Inflammatory macrophage treated with lipopolysaccharide for 1 hour (primary cell): ENCODE data around the gene PAK1.

Experiments used
- DNase-seq, 2 donors: peaks; one replicate each; pipeline ENCODE4 v3.0.0-alpha.2; 2020 to 2022

PAK1 gene

DNA sequence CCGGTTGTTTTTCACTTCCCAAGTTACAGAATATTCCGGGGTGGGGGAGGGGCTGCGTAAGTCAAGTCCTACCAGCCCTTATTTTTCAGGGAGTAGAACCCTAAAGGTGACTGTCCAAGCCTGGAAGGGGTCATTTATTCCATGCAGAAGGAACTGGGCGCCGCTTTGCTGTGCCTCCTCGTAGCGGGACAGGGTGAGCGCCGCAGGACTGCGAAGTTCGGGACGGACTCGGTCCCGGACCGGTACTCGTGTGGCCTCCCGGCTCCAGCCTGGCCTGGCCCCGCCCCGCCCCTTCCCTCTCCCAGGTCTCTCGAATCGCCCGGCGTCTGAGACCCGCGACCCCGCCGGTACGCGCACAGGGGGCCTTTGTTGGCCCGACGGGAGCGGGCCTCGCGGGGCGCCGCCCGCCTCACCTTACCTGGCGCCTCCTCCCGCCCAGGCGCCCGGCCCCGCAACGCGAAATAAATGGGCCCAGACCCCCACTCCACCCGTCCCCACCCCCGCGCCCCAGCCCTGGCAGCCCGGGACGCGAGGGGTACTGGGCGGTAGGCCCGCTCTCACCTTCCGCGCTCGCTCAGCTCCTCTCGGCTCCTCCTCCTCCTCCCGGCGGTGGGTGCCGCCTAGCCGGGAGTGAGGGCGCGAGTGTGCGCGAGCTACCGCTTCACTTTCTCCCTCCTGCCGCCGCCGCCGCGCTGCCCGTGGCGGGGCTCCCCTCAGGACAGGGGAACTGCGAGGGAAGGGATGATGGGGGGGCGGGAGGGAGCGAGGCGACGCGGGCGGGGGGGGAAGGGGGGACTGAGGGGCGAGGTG is 698 bp downstream of the PAK1 start:
- DNase-seq = no peak

DNA sequence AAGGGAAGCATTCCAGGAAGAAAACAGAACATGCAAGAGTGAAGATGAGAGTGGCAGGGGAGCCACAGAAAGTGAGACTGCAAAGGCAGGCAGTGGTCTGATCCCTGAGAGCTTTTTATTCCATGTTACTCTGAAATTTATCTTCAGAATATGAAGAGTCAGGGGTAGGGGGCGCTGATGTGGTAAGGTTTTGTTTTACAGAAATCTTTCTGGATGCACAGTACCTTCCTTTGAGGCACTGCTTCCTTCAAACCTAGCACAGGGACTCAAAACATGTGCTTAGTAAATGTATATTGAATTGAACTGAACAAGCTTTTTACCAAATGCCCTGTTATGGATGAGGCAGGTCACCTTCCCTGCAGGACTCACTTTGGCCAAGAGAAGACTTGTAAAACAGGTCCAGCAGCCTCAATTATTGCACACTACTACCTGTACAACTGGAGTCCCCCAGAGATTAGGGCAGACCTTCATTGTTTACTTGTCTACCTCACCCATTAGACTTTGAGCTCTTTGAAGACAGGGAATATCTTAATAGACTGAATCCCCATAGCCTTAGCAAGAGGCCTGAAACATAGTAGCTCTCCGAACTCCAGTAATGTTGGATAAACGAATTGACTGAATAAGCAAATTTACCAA is 2.2 kb downstream of the PAK1 start:
- DNase-seq = peak in 1 of 2 donors; percentile 52

DNA sequence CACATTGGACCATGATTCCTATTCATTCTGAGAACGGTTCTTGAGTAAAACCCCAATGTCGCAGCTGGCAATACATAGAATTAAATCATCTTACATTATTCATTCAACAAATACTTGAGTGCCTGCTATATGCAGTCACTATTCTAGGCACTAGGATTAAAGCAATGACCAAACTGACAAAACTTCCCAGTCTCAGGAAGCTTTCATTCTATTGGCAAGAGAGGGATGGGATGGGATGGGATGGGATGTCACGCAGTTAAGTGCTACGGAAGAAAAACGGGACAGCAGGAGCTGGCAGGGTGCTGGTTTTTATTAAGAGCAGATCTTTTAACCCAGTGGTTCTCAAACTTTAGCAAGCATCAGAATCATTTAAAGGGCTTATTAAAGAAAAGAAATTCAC is 2.9 kb downstream of the PAK1 start:
- DNase-seq = no peak

DNA sequence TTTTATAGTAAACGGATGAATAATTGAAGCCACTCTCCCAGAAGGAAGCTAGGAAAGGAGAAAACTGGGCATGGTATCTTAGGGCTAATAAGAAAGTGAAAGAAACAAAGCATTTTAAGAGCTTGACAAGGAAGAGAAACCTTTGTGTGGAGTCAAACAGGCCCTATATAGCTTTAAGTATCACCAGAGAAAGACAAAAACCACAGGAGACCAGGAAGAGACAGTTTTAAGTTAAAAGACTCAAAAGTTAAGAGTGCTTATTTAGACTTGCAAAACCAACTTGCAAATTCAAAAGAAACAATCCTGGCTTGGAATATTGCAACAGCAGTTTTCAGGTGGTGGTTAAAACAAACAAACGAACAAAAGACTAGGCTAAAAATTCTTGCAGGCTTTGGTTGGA is 3.4 kb downstream of the PAK1 start:
- no peak for DNase-seq

DNA sequence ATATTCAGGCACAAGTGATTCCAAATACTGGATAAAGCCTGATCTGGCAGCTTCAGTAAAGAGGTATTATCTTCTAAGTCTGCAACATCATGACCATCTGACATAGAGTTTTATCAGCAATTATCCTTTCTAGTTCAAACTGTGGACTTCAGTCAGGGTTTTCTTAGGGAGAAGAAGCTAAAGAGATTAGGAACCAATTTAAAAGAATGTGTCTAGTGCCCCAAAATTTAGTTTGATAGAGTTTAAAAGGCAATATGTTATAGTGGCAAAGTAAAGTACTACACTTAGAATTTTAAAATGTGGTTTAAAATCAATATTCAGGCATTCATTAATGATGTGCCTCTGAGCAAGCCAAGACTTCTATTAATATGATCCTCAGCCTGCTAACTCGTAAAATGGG is 5.4 kb downstream of the PAK1 start:
- DNase-seq = no peak

DNA sequence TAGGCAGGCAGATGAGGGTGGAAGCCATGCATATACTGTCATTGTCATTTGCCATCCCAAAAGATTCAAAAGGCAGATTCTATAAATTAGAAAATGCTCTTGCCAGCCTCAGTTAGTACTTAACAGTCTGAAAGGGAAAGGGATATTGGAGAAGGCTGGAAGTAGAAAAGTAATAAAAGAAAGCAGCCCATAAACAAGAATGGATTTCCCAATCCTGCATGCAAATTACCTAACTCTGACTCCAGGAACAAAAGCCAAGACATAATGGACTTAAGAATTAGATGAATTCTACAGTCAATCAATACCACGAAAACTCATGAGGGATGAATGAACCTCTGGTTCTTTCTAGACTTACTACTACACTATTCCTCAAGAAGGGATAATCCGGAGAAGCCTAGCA is 5.9 kb downstream of the PAK1 start:
- no peak for DNase-seq

DNA sequence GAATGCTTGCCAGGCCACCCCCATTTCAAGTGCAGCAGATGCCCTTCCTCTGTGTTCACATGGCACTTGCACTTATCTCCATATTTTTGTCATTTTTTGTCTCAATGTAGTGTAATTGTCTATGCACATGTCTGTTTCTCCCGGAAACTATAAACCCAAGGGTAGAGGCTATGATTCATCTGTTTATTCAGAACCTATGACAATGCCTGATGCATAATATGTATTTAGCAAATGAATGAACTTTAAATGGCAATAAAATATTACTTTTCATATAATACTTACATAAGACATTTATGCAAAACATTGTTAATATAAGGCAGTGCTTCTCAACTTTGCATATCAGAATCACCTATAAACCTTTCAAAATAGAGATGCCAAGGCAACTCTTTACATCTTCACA is 6.7 kb downstream of the PAK1 start:
- no peak for DNase-seq

DNA sequence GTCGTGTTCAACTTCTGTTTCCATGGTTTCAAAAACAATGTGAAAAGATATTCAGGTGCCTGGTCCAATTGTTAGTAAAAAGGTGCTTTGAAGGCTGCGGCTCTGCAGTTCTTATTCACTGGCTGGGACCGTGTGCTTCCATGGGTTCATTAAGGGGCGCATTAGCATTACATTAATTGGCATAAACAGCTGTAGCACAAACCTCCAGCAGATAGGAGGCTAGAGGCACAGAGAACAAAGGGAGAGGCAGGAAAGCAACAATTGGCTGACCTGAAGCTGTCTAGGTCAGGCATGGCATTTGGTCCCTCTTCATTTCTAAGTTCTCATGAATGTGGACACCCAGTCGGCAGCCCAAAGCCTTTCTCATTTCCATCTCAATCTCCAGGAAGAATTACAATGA is 16.6 kb downstream of the PAK1 start:
- DNase-seq = no peak

DNA sequence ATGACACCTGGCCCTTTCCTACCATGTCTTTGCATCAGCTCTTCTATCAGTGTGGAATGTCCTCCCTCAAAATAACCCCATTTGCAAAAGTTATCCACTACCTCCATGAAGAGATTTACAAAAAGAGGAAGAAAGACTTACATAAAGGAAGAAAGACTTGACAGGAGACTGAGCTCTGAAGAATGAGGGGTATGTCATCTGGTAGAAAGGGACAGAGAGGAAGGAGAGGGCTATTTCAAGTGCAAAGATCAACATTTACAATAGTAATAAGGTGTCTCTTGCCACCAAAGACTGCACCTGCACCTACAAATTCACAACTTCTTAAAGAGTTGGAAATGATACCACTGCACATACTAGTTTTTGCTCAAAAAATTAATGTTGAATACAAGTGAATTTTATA is 18.2 kb downstream of the PAK1 start:
- DNase-seq = no peak

DNA sequence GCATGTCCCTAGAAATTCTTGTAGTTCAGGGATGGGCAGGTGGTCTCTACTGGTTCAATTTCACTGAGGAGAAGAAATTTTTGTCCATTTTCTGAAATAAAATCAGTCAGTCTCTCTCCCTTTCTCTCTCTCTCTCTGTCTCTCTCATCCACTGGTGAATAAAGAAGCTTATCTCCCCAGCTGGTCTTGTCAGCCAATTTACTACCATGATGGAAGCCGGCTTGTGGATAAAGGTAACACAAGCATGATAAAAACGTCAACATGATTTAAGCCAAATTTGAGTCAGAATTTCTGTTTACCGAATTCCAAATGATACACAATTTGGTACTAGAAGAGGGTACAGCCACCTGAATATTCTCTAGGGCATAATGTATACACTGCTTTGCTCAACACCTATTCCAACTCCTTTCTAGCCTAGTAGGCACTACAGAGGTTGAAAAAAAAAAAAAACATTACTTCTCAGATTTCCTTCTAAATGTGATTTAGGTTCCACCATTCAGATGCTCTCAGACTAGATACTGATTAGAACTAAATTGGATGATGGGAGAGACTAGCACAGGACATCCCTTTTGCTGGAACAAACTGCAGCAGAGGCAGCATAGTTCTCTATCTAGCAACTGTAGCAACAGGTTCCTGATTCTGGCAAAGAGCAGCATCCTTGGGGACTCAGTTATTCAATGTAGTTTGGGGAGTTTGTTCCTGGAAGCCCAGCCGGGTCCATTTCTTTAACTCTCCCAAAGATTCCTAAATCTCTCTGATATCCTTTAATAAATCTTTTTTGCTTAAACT is 18.8 kb downstream of the PAK1 start:
- no peak for DNase-seq

DNA sequence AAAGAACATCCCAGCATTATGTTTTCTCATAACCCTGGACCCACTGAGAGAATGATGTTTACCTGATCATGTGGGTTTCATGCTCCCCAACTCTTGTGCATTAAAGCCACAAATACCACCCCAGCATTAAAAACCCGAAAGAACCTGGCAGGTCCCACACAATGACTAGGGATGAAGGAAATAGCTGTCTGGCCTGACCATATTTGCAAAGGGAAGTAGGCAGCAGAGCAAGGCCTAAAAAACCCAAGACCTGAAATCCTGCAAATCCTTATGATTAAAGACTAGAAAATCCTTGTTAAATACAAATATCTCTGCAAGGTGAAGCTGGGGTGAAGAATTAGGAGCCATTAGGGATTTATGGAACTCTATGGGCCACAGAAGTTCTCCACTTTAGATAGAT is 23.7 kb downstream of the PAK1 start:
- DNase-seq = no peak

DNA sequence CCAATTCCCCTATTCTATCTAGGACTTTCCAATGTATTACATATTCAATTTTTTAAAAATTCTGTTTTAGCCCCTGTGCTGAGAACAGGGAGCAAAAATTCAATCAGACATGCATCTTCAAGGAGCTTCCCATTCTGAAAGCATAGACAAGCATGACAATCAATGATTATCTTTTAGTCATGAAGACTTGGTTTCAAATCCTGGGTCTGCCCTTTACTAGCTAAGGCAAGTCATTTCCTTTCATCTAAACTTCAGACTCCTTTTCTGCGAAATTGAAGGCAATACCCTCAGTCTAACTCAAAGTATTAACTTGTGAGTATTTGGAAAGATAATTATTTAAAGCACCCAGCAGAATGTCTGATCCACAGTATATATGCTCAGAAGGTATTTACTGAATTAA is 24.1 kb downstream of the PAK1 start:
- no peak for DNase-seq

DNA sequence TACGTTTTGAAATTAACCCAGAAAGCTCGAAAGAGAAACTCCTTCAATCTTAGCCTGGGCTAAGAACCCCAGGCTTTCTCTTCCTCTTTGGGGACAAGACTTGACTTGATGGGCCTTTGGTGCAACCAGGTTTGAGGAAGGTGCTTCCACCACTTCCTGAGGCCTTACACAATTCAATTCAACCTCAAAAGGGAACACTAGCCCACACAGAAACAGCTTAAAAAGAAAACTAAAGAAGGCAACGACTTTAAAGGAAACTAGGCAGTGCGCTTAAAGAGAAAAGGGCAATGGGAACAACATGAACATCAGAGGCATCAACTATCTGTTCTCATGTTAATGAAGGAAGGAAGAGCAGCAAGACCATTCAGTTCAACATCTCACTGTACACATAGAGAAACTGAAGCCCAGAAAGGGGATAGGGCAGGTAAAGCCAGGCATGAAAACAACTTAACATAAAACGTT is 24.8 kb downstream of the PAK1 start:
- DNase-seq = peak; percentile 59 to 79

DNA sequence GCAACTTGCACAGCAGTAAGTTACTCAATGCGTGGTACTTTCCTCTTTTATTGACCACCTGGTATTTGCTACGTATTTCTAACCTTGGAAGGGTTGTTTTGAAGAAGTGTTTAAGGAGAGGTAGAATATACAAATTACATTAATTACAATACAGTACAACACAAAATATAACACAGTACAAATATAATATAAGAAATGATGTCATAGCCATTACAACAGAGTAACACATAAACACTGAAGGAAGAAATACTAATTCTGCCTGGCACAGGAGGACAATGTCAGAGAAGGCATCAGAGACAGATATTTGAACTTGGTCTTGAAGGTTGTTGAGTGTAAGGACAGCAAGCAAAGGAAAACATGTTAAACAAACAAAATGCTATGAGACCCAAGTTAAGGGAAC is 25.6 kb downstream of the PAK1 start:
- no peak for DNase-seq

DNA sequence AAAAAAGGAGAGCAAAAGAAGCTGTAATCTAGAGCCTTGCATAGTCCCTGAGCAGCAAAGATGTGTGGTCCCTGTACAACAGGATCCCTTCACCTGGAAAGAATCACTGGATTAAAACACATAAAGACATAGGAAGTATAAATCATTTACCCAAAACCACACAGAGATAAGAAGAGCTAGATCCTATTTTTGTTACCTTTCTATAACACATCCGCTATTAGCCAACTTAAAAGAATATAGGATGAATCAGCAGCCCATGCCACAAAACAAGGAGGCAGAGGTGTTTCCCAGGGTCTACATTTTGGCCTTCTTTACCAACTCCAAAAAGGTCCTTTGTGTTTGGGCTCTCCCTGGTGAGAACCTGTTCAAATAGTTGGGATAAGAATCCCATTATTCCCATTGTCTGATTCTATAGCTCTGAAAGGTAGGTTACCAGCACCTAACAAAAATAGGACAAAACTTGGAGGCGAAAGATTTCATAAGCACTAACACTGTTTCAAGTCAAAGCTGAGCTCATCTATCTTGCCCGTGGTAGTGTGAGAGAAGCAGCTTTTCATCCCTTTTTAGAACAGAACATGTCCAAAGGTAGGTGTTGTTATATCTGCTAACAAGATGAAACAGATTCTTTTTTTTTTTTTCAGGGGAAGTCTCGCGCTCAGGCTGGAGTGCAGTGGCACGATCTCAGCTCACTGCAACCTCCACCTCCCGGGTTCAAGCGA is 26.8 kb downstream of the PAK1 start:
- no peak for DNase-seq

DNA sequence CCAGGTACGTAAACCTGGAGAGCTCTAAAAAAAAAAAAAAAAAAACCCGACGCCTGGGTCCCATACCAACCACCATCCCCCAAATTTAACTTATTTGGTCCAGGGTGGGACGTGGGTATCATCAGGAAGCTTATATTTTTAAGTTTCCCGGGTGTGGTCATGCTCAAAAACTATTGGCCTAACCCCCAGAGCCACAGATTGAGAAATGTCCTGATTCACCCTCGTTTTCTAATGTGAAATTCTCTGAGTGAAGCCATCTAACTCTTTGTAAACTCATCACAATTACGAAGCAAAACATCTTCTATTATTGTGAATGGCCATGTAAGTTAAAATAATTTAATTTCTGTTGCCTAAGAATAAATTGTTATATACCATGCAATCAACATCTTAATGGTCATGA is 29.6 kb downstream of the PAK1 start:
- peak; percentile 47 to 77 for DNase-seq

DNA sequence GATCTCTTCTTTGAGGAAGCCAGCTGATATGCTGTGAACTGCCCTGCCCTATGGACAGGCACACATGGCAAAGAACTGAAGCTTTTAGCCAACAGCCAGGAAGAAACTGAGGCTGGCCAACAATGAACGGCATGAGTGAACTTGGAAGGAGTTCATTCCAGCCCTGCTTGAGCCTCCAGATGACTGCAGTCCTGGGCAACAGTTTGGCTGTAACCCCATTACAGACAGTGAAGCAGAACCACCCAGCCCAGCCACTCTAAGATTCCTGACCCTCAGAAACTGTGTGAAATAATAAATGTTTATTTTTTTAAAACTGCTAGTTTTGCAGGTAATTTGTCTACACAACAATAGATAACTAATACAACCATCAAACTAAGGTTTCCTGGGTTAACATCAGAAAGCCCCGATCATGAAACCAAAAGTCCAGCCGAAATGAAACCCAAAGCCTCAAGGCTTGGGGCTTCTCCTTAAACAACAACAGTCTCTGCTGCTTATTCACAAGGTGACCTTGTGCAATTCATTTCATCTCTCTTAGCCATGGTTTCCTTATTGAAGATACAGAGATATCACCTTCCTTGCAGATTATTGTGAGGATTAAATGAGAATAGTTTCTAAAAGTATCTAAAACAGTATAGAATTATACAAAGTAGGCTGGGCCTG is 31.4 kb downstream of the PAK1 start:
- DNase-seq = no peak

DNA sequence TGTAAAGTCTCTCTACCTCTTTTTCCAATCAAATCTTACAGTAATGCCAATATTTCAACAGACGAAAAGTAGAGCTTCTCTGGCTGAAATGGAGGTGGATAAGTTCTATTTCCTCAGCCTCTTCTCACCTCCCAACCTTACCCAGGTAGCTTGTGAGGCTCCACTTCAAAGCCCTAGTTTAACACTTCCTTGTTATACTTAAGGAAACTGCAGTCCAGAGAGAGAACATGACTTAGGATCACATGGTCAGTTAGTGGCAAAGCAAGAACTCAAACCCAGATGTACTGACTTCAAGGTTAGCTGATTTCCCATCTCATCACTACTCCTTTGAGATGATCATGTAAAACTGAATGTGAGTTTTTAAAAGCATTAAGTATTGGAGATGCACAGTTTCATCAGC is 32.5 kb downstream of the PAK1 start:
- peak; percentile 10 to 13 for DNase-seq

DNA sequence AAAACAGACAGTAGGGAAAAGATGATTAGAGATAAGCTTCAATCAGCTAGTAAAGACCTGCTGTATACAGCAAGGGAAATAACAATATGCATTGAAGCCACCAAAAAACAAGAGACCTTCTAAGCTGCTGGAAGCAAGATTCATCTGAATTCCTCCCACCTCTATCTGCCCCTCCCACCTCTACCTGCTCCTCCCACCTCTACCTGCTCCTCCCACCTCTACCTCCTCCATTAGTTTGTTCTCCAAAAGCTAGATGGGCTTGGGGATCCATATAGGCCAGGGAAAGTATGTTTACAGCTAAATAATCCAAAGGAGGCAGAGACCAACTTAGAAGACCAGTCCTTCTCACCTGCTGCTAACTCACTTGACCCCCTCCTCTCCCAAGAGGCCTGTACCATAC is 33.2 kb downstream of the PAK1 start:
- no peak for DNase-seq

DNA sequence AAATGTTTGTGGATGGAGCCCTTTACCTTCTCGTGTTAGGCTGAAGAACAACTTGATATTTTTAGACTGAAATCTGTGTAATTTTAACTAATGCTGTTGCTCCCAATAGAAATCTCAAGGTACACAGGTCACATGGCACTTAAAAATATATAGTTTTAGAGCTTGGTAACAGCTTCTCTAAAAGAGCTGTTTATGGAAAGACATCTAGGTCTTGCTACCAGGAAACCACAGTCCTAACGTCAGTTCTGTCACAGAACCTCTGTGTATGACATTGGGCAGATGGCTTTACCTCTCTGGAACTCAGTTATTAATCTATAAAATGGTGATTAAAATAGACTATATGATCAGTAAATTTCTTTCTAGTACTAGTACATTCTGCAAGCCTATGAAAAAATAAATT is 35.4 kb downstream of the PAK1 start:
- no peak for DNase-seq

DNA sequence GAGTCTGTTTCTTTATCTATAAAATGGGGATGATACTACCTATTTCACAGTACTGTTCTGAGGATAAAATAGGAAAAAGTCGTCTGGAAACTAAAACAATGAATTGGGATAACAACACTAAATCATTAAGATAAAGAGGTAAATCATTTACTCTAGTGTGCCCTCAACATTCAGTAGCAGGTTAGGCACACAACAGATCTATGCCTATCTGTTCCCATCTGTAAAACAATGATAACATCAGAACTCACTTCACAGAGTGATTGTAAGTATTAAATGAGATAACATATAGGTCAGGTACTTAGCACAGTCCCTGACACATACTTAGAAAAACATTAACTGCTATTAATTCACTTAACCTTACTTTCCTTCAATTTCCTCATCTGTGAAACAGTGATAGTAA is 36.9 kb downstream of the PAK1 start:
- DNase-seq = no peak

DNA sequence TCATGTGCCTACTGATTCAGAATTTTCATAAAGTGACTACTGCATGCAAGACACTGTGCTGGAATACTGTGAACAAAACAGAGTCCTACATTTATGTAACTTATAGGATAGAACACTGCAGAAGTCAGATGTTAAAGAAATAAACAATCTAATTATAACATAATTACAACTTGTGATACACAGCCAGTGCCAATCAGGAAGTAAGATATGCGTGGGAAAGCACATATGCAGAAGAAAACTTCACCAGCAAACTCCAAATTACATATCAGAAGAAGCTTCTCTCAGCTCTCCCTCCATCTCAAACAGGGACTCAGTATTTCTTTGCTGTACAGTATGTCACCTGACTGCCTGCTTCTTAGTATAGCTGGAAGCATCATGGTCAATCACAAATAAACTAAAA is 37.4 kb downstream of the PAK1 start:
- peak in 1 of 2 donors; percentile 36 for DNase-seq

DNA sequence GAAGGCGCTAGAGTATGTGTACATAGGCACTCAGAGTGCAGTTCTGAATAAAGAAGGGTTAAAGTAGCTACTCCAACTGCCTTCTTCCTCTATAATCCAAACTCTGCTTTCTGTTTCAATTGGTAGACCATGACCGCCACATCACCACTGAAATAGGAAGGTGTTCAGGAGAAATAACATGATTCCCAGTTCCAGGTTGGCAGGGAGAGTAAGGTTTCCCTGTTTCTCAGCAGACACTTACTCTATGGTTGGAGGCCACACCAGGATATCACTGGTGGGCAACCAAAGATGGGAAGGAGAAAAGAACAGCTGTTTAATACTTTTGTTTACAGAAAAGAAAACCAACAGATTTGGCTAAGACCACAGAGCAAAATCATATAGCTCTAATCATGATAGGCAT is 37.9 kb downstream of the PAK1 start:
- DNase-seq = no peak
